KG1 (cell line): Measurements from ENCODE around the gene TRIM66.

Source experiments
- DNase-seq: peaks from one replicate; lab custom pipeline; 2025; lab: John Stamatoyannopoulos, UW

The TRIM66 gene

GRCh38 chr11:8682303-8683114 lies at the start of gene TRIM66, which contains the start of gene RPL27A:
TRIM66 (minus strand) TSS chr11:8682665; CDS start chr11:8672274, 10,391 bp downstream.
RPL27A (plus strand) TSS chr11:8682792; CDS start chr11:8682814, 22 bp downstream.
- DNase-seq: peak; percentile 86

- DNase-seq: no peak
These were observed 49.3 kb upstream of the TRIM66 start for GRCh38 chr11:8731647-8732323.

- DNase-seq: no peak
These were observed 48.2 kb upstream of the TRIM66 start for GRCh38 chr11:8730697-8731020.

GRCh38 chr11:8729837-8730696 lies 47.6 kb upstream of the TRIM66 start:
- no peak for DNase-seq

GRCh38 chr11:8729067-8729466 lies 46.6 kb upstream of the TRIM66 start:
- DNase-seq: no peak

- DNase-seq: no peak
These were observed 46.1 kb upstream of the TRIM66 start for GRCh38 chr11:8728563-8728962.

- no peak for DNase-seq
These were observed 43.9 kb upstream of the TRIM66 start for GRCh38 chr11:8726395-8726794.

DNA sequence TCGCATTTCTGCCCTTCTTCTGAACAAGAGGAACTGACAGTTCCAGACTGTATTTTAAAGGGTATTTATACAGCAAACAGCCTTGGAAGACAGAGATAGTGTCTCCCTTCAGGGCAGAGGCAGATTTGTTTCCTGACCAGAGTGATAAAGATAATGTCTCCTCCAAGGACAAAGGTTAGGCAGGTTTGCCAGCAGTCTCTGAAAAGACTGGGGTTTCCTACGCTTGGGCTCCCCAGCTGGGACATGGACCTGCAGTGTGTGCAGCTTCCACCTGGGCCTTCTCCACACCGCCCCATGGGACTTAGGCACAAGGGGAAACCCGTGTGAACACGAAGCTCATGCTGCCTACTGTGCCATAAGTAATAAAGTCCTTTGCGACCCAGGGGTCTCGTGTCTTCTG lies 42.2 kb upstream of the TRIM66 start:
- DNase-seq: no peak

GRCh38 chr11:8723711-8724110 lies 41.2 kb upstream of the TRIM66 start:
- no peak for DNase-seq

- no peak for DNase-seq
These were observed 40.3 kb upstream of the TRIM66 start for GRCh38 chr11:8722809-8723208.

DNA sequence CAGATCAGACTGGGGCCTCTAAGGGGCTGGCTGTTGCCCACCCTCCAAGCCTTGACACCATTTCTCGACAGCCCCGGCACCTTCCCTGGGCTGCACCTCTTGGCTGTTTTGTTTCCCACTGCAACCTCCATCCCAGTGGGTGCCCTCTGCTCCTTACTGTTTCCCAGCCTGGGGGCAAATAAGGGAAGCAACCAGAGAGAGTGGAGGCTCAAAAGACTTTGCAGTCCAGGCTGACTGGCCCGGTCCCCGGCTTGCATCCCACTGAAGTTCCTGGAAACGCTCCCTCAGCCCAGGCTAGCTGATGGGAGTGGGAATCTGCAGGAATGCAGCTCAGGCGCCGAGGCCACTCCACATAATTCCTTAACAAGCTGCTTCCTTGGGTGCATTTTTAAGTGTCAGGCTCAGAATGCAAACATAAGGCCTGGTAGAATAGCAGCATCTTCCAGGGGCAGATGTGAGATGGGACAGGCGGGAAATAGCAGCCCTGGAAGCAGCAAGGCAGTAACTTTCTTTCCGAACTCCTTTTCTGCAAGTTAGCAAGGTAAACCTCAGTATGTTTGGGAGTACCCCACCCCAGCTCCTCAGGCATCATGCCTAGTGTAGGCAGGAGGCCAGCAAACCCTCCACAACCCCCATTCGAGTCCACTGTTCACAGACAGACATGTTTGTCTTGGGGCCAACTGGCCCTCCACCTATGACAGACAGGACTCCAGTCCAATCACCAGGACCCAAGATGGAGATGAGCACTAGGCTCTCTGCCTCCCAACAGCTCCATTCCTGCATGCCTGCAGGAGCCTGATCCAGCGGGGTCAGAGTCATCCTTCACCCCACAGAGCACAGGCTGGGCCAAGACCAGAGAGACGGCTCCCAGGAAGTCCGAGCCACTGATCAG lies 39.4 kb upstream of the TRIM66 start:
- DNase-seq: no peak

- no peak for DNase-seq
These were observed 38.6 kb upstream of the TRIM66 start for GRCh38 chr11:8720868-8721608.

DNA sequence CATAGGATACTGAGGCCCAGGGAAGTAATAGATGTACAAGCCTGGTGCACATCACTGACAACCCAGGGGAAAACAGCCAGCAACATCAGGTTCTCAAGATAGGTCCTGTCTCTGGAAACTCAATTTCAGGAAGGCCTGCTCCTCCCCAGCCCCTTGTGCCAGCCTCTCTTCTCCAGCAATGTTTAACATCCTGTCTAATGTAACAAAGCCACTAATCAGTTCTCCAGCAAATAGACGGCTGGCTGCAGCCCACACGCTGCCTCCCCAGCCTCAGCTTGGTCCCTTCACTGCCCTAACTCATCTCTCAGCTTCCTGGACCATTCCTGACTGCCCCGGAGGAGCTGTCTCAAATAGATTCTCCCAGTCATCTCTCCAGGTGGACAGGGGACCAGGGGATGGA lies 37.9 kb upstream of the TRIM66 start:
- DNase-seq: no peak

DNA sequence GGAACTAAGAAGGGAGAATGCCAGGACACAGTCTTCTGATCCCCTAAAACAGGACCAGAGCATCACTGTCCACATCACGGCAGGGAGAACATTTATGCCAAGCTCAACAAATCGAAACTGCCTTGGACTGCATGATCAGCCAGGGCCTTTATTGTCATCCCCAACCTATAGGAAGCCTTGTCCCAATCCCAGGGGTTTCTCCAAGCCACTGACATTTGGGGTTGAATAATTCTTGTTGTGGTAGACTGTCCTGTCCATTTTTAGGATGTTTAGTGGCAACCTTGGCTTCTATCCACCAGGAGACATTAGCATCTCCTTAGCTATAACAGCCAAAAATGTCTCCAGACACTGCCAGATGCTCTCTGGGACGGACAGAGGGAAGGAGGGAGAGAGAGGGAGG lies 37.3 kb upstream of the TRIM66 start:
- no peak for DNase-seq

- no peak for DNase-seq
These were observed 36.8 kb upstream of the TRIM66 start for GRCh38 chr11:8719211-8719649.

DNA sequence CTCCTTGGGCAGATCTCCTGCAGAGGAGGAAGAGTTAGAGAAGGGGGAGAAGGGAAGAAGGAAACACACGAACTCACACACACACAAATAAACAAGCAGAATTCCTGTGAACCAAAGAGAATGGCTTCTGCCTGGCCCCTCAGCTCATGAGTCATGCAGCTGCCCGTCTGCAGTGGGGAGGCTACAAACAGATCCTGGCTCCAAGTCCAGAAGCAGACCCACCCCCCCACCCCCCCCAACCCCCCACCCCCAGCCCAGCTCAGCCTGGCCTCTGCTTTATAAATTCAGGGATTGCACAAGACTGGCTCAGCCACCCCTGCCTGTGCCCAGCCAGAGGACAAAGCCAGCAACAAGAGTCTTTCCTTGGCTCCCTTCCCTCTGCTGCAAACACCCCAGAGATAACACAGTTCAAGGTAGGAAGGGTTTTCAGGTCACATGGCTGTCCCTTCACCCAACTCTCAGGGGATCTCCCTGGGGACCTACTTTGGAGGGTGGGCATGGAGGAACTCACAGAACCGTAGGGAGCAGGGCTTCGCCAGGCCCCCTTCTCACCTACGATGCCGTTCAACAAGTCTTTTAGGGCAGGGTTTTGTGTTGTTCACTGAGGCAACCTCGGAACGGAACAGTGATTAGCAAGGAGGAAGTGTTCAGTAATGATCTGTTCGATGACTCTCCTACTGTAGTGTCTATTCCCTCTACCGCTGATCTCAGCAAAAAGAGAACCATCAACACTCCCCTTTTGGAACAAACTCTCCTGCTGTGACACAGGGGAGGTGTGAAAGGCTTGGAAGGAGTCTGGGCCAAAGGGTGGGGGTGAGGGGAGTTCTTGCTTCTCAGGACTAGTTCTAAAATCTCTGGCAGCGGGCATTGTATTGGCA lies 35.6 kb upstream of the TRIM66 start:
- no peak for DNase-seq

DNA sequence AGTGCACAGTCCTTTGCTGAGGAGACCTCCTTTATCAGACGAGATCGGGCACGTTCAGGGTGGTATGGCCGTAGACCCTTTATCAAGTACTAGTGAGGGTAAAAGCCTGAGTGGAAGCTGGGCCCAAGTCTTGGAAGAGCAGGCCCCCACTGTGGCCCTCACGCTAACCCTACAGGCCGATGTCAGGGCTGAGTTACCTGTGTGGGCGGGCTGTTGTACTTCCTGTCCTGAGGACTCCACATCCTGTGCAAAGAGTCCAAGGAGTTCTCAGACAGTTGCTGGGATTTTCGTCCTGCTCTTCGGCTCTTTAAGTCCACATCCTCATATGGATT lies 35.0 kb upstream of the TRIM66 start:
- no peak for DNase-seq

GRCh38 chr11:8715501-8715900 lies 33.0 kb upstream of the TRIM66 start:
- no peak for DNase-seq

- no peak for DNase-seq
These were observed 32.3 kb upstream of the TRIM66 start for GRCh38 chr11:8714622-8715225.
